Mesenchymal stem cell (in vitro differentiated cells and primary cell): ENCODE measurements around the gene PDXDC1.
"Not testable (repeated sequence)": the region's sequence is repeated elsewhere in the genome, so short reads cannot be mapped to it uniquely, and the experiment has no call there.

Source experiments
- DNase-seq: peaks from one replicate; pipeline ENCODE4 v3.0.0-alpha.2; 2013
- H2AFZ ChIP-seq: one replicate; pipeline ENCODE4 v1.6.1; 2013; ENCODE audit warnings: low read depth, mild to moderate bottlenecking, control low read depth, inconsistent platforms, low read length, moderate library complexity
- H2AK5ac ChIP-seq: 2 replicates; pipeline ENCODE4 v1.6.1; 2013; ENCODE audit warnings: low read length, moderate library complexity, mild to moderate bottlenecking, inconsistent platforms; ENCODE audit not compliant: severe bottlenecking
- H2BK120ac ChIP-seq: one replicate; pipeline ENCODE4 v1.6.1; 2013; ENCODE audit warnings: low read depth, mild to moderate bottlenecking, inconsistent platforms, low read length, moderate library complexity
- H2BK12ac ChIP-seq, 2 experiments: one replicate each; pipeline ENCODE4 v1.6.1; 2013; ENCODE audit warnings: inconsistent platforms in 2 of 2, low read length in 2 of 2, mild to moderate bottlenecking in 2 of 2, moderate library complexity in 2 of 2, control low read depth in 1 of 2
- H2BK15ac ChIP-seq: one replicate; pipeline ENCODE4 v1.6.1; 2013; ENCODE audit warnings: mild to moderate bottlenecking, low read depth, inconsistent platforms; ENCODE audit not compliant: poor library complexity, severe bottlenecking
- H2BK5ac ChIP-seq: 2 replicates; pipeline ENCODE4 v1.6.1; 2013; ENCODE audit warnings: low read depth, mild to moderate bottlenecking, low read length, control low read depth, inconsistent platforms; ENCODE audit not compliant: poor library complexity, severe bottlenecking
- H3K14ac ChIP-seq, 2 experiments: one replicate each; pipeline ENCODE4 v1.6.1; 2013; ENCODE audit warnings: inconsistent platforms in 2 of 2, low read length in 2 of 2, control low read depth in 1 of 2, mild to moderate bottlenecking in 1 of 2, moderate library complexity in 1 of 2
- H3K18ac ChIP-seq, 2 experiments: one replicate each; pipeline ENCODE4 v1.6.1; 2013; ENCODE audit warnings: inconsistent platforms in 2 of 2, low read length in 2 of 2, control low read depth in 1 of 2, low read depth in 1 of 2, mild to moderate bottlenecking in 1 of 2
- H3K23ac ChIP-seq, 2 experiments: one replicate each; pipeline ENCODE4 v1.6.1; 2013; ENCODE audit warnings: inconsistent platforms in 2 of 2, low read length in 2 of 2, mild to moderate bottlenecking in 2 of 2, moderate library complexity in 2 of 2, control low read depth in 1 of 2
- H3K27ac ChIP-seq: 2 replicates; pipeline ENCODE4 v1.5.1; 2013; ENCODE audit warnings: mild to moderate bottlenecking, moderate library complexity, low read length, control low read depth, inconsistent platforms; ENCODE audit not compliant: poor library complexity, severe bottlenecking
- H3K27me3 ChIP-seq, 2 experiments: 2 replicates each; pipeline versions ENCODE4 v1.6.1 to v1.7.0; 2013; ENCODE audit warnings: low read length in 2 of 2, mild to moderate bottlenecking in 2 of 2, moderate library complexity in 2 of 2, control low read depth in 1 of 2, inconsistent platforms in 1 of 2; ENCODE audit not compliant: control insufficient read depth in 1 of 2, insufficient read depth in 1 of 2
- H3K36me3 ChIP-seq, 2 experiments: 2 replicates each; pipeline versions ENCODE4 v1.6.1 to v1.7.0; 2013; ENCODE audit warnings: low read length in 2 of 2, control low read depth in 1 of 2, inconsistent platforms in 1 of 2, low read depth in 1 of 2, mild to moderate bottlenecking in 1 of 2; ENCODE audit not compliant: insufficient read depth in 2 of 2, control insufficient read depth in 1 of 2
- H3K4ac ChIP-seq, 2 experiments: one replicate each; pipeline ENCODE4 v1.6.1; 2013; ENCODE audit warnings: inconsistent platforms in 2 of 2, low read length in 2 of 2, mild to moderate bottlenecking in 2 of 2, moderate library complexity in 2 of 2, control low read depth in 1 of 2, low read depth in 1 of 2
- H3K4me1 ChIP-seq: 2 replicates; pipeline ENCODE4 v1.6.1; 2013; ENCODE audit warnings: low read depth, low read length, control low read depth; ENCODE audit not compliant: control insufficient read depth, insufficient read depth
- H3K4me2 ChIP-seq: 2 replicates; pipeline ENCODE4 v1.6.1; 2013; ENCODE audit warnings: low read length, mild to moderate bottlenecking, inconsistent platforms; ENCODE audit not compliant: poor library complexity, severe bottlenecking
- H3K4me3 ChIP-seq, 2 experiments: 2 replicates each; pipeline versions ENCODE4 v1.5.1 to v1.7.0; 2013; ENCODE audit warnings: low read length in 2 of 2, mild to moderate bottlenecking in 2 of 2, control low read depth in 1 of 2, low read depth in 1 of 2; ENCODE audit not compliant: insufficient read depth in 1 of 2
- H3K79me1 ChIP-seq: replicated peaks from 2 replicates; pipeline ENCODE4 v1.6.1; 2013; ENCODE audit warnings: mild to moderate bottlenecking, control low read depth, low read length, inconsistent platforms; ENCODE audit not compliant: poor library complexity, severe bottlenecking
- H3K9ac ChIP-seq: 2 replicates; pipeline ENCODE4 v1.7.0; 2013; ENCODE audit warnings: mild to moderate bottlenecking, low read length, moderate library complexity
- H3K9me3 ChIP-seq: 2 replicates; pipeline ENCODE4 v1.7.0; 2013; ENCODE audit warnings: mild to moderate bottlenecking, low read length; ENCODE audit not compliant: control insufficient read depth
- H4K8ac ChIP-seq: one replicate; pipeline ENCODE4 v1.6.1; 2013; ENCODE audit warnings: inconsistent platforms, mild to moderate bottlenecking, low read length, moderate library complexity
- H4K91ac ChIP-seq: one replicate; pipeline ENCODE4 v1.6.1; 2013; ENCODE audit warnings: mild to moderate bottlenecking, low read length, inconsistent platforms
- WGBS: methylation state at CpG from one replicate; pipeline ENCODE4 v1.1.7; 2013; ENCODE audit warnings: mixed read lengths; 5-methylcytosine and 5-hydroxymethylcytosine counted together

Gene PDXDC1

GRCh38 chr16:15045270-15045669 is 70.4 kb downstream of the PDXDC1 start:
- H3K9me3 ChIP-seq, H4K91ac ChIP-seq, H2BK15ac ChIP-seq, H3K14ac ChIP-seq, DNase-seq, H3K4me1 ChIP-seq, H3K4me2 ChIP-seq, H2AK5ac ChIP-seq, H3K4me3 ChIP-seq, H4K8ac ChIP-seq, H3K27ac ChIP-seq, H3K18ac ChIP-seq, H2BK5ac ChIP-seq, H3K9ac ChIP-seq, H2BK120ac ChIP-seq, H3K23ac ChIP-seq, H3K27me3 ChIP-seq, H3K4ac ChIP-seq, H2AFZ ChIP-seq, H2BK12ac ChIP-seq: not testable (repeated sequence)
- 95% methylated on average over 9 of the region's 9 CpGs for WGBS
- Histone ChIP-seq H3K36me3 (peaks cover 51 to 52% of the 10 kb centered on the region in 2 experiments), H3K79me1 (peaks cover 41% of the 10 kb centered on the region)

- Histone ChIP-seq H2AFZ (no peak overlapping the region), H2BK5ac (no peak overlapping the region), H3K9me3 (no peaks in the 10 kb centered on the region), H4K8ac (no peak overlapping the region), H3K18ac (no peak overlapping the region), H3K4me3 (no peak overlapping the region), H3K9ac (no peak overlapping the region), H3K27me3 (no peaks in the 10 kb centered on the region), H4K91ac (no peak overlapping the region), H2BK12ac (no peak overlapping the region), H3K79me1 (peaks cover 36% of the 10 kb centered on the region), H3K4me1 (peaks cover 1% of the 10 kb centered on the region), H3K23ac (no peak overlapping the region), H3K27ac (no peak overlapping the region), H3K4me2 (no peak overlapping the region), H3K14ac (no peak overlapping the region), H2BK15ac (no peak overlapping the region), H2BK120ac (no peak overlapping the region), H3K4ac (no peak overlapping the region), H3K36me3 (peaks cover 38 to 40% of the 10 kb centered on the region in 2 experiments), H2AK5ac (no peak overlapping the region)
- 95% methylated on average over 21 of the region's 21 CpGs for WGBS
- DNase-seq, result no peak
These were observed 72.0 kb downstream of the PDXDC1 start for GRCh38 chr16:15046692-15047376.

GRCh38 chr16:15049581-15050180 is 74.9 kb downstream of the PDXDC1 start:
- H3K9ac ChIP-seq, result no peak overlapping the region
- no peak overlapping the region for H2BK15ac ChIP-seq
- no peak overlapping the region for H3K18ac ChIP-seq
- no peak overlapping the region for H2BK12ac ChIP-seq
- no peak overlapping the region for H3K4ac ChIP-seq
- H2BK120ac ChIP-seq, result no peak overlapping the region
- H3K4me1 ChIP-seq, result peaks cover 4% of the 10 kb centered on the region
- no peak overlapping the region for H3K4me3 ChIP-seq
- no peak overlapping the region for H2AFZ ChIP-seq
- no peak overlapping the region for H4K8ac ChIP-seq
- H3K27ac ChIP-seq, result no peak overlapping the region
- H3K14ac ChIP-seq, result no peak overlapping the region
- WGBS, result 97% methylated on average over 2 of the region's 3 CpGs
- H2BK5ac ChIP-seq, result no peak overlapping the region
- H3K23ac ChIP-seq, result no peak overlapping the region
- no peaks in the 10 kb centered on the region for H3K9me3 ChIP-seq
- no peak overlapping the region for H3K4me2 ChIP-seq
- H3K79me1 ChIP-seq, result peaks cover 33% of the 10 kb centered on the region
- peaks cover 24 to 25% of the 10 kb centered on the region in 2 experiments for H3K36me3 ChIP-seq
- no peak for DNase-seq
- no peak overlapping the region for H2AK5ac ChIP-seq
- H3K27me3 ChIP-seq, result no peaks in the 10 kb centered on the region
- H4K91ac ChIP-seq, result no peak overlapping the region

- not testable (repeated sequence) for H3K9ac ChIP-seq, H3K23ac ChIP-seq, H3K27me3 ChIP-seq, H3K18ac ChIP-seq, DNase-seq, H2BK12ac ChIP-seq, H2AFZ ChIP-seq, H3K4ac ChIP-seq, H4K8ac ChIP-seq, H2BK5ac ChIP-seq, H3K14ac ChIP-seq, H3K4me2 ChIP-seq, H3K27ac ChIP-seq, H2BK15ac ChIP-seq, H3K9me3 ChIP-seq, H4K91ac ChIP-seq, H3K4me3 ChIP-seq, H2BK120ac ChIP-seq, H3K4me1 ChIP-seq, H2AK5ac ChIP-seq
- Histone ChIP-seq H3K36me3 (peaks cover 20 to 21% of the 10 kb centered on the region in 2 experiments), H3K79me1 (peaks cover 37% of the 10 kb centered on the region)
- no CpG with 5 or more reads among the region's 1 CpG for WGBS
These were observed 75.6 kb downstream of the PDXDC1 start for GRCh38 chr16:15050440-15050839.
